MCF 10A (cell line): Measurements from ENCODE around the gene IL22RA1. TPM values are rescaled to one million over a fixed set of nuclear protein-coding genes. Genes with fewer than 3 reads are reported as not detected.

Experiments used
- BruUV-seq: library from RNA; stranded (reverse); fragments of 400-500 nt; replicated peaks from 2 replicates; lab custom pipeline; 2021; lab: Mats Ljungman, UMichigan
- CTCF ChIA-PET: fragments of 300-600 bp; sonication (Branson Sonifier 250); formaldehyde crosslinking; extraction: SDS; loops from one replicate; lab custom pipeline; 2021; ENCODE audit warnings: antibody characterized with exemption, inconsistent platforms; lab: Yijun Ruan, JAX
- POLR2A ChIA-PET: fragments of 300-600, 350-650 bp; sonication (Branson Sonifier 250); formaldehyde crosslinking; extraction: SDS; loops from one replicate; lab custom pipeline; 2020; ENCODE audit warnings: antibody characterized with exemption, inconsistent platforms; lab: Yijun Ruan, JAX
- DNase-seq: peaks from one replicate; pipeline ENCODE4 v3.0.0-alpha.2; 2018; ENCODE audit not compliant: unreplicated experiment
- H3K27ac Mint-ChIP-seq: one replicate; pipeline ENCODE4 v1.8.0; 2022; ENCODE audit warnings: mild to moderate bottlenecking, low read depth, mixed read lengths; ENCODE audit not compliant: unreplicated experiment
- H3K27me3 Mint-ChIP-seq: one replicate; pipeline ENCODE4 v1.8.0; 2022; ENCODE audit warnings: mixed read lengths; ENCODE audit not compliant: insufficient read depth, unreplicated experiment
- H3K36me3 Mint-ChIP-seq: one replicate; pipeline ENCODE4 v1.8.0; 2022; ENCODE audit warnings: mild to moderate bottlenecking, moderate library complexity, mixed read lengths; ENCODE audit not compliant: insufficient read depth, unreplicated experiment
- H3K4me1 Mint-ChIP-seq: one replicate; pipeline ENCODE4 v1.8.0; 2022; ENCODE audit warnings: mixed read lengths; ENCODE audit not compliant: insufficient read depth, unreplicated experiment
- H3K4me3 Mint-ChIP-seq: one replicate; pipeline ENCODE4 v1.8.0; 2022; ENCODE audit warnings: mild to moderate bottlenecking, moderate library complexity, mixed read lengths; ENCODE audit not compliant: unreplicated experiment
- H3K9me3 Mint-ChIP-seq: one replicate; pipeline ENCODE4 v1.8.0; 2022; ENCODE audit warnings: mixed read lengths; ENCODE audit not compliant: unreplicated experiment
- intact Hi-C: fragments of 100-400 bp; cut with micrococcal nuclease; formaldehyde crosslinking; loops from 2 replicates; pipeline ENCODE4 v1.14.1; 2022
- total RNA-seq: library from RNA; stranded (reverse); gene quantifications from 2 replicates; pipeline ENCODE4 v1.2.3, GENCODE V29; 2022
- TF ChIP-seq, protein P1 (sequence below): fragments of 200-600 bp; IDR thresholded peaks from one replicate; pipeline ENCODE4 v1.8.0; 2022; ENCODE audit warnings: antibody characterized with exemption, mild to moderate bottlenecking; ENCODE audit not compliant: unreplicated experiment

The IL22RA1 gene
- total RNA-seq, 1 experiment from 2014 or later, result not detected

DNA sequence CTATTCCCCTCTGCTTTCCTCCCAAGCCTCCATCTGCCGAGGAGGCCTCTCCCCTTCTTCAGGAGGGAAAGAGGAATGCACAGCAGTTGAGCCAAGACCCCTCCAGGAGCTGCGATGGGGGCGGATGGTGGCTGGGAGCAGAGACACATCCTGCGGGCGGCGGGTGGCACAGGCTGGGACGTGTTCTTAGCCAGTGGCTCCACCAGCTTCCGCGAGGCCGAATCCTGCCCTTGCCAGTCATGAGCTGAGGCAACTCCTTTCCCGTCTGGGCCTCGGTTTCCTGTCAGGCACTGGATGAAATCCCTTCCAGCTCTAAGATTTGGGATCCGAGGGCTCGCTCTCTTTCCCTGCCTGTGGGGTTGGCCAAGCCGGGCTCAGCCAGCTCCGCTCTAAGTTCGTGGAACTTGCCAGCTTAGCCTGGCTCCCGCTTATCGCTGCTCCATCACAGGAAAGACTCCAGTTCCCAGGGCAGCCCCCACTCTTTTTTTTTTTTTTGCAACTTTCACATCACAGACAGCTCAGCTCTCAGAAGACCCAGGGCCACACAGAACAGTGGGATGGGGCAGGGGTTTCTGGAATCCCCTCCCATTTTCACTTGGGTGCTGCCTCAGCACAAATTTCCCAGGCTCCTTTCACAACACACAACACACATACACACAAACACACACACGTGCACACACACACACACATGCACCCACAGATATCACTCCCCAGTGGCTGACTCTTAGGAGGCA, 31.5 kb downstream of the IL22RA1 start:
- Mint-ChIP-seq H3K4me3 (no peak overlapping the region), H3K4me1 (peaks cover 21% of the 10 kb centered on the region), H3K27me3 (no peaks in the 10 kb centered on the region), H3K36me3 (no peaks in the 10 kb centered on the region), H3K9me3 (no peaks in the 10 kb centered on the region), H3K27ac (no peak overlapping the region)
- BruUV-seq, result no TSS peak
- no peak for DNase-seq
- intact Hi-C loops, result loop anchor here (10.0 kb wide), 1 partner anchor 157 kb away; the partner anchor contains the start of gene PNRC2
- POLR2A ChIA-PET, result interaction anchor here (1.7 kb wide), 1 partner anchor 39 kb away, joined by 4 read pairs; no protein-coding TSS in a partner anchor
- CTCF ChIA-PET, result interaction anchor here (0.8 to 4.7 kb wide), 9 partner anchors 9 to 274 kb away, joined by 3 to 37 read pairs (median 4); no protein-coding TSS in a partner anchor
- TF ChIP-seq, protein P1, sequence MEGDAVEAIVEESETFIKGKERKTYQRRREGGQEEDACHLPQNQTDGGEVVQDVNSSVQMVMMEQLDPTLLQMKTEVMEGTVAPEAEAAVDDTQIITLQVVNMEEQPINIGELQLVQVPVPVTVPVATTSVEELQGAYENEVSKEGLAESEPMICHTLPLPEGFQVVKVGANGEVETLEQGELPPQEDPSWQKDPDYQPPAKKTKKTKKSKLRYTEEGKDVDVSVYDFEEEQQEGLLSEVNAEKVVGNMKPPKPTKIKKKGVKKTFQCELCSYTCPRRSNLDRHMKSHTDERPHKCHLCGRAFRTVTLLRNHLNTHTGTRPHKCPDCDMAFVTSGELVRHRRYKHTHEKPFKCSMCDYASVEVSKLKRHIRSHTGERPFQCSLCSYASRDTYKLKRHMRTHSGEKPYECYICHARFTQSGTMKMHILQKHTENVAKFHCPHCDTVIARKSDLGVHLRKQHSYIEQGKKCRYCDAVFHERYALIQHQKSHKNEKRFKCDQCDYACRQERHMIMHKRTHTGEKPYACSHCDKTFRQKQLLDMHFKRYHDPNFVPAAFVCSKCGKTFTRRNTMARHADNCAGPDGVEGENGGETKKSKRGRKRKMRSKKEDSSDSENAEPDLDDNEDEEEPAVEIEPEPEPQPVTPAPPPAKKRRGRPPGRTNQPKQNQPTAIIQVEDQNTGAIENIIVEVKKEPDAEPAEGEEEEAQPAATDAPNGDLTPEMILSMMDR, result no peak

DNA sequence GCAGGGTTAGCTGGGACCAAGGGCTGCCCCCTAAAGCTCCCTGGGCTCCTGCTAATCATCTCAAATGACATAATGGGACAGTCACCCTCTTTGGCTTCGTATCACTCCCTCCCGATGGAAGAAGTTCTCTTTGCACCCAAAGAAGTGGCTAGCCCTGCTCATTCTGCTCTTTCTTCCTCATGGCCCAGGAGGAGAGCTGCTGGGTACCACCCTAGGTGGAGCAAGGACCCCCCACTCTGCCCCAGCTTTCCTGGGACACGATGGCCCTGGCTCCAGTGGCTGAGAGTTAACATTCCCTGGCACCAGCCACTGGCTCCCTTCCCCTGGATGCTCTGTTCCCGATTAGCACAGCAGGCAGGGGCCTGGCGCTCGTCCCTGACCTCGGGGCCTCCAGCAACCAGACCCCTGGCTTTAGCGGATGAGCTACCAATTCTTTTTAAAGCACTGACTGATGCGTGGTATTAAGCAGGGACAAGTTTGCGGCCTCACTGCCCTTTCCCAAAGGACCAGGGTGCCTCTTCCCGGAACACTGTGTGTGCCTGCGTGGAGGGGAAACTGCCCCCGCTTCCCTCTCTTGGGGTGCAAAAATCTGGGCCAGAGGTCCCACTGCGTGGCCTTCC, 32.2 kb downstream of the IL22RA1 start:
- no peak overlapping the region for H3K27ac Mint-ChIP-seq
- H3K36me3 Mint-ChIP-seq, result no peaks in the 10 kb centered on the region
- no peak overlapping the region for H3K4me3 Mint-ChIP-seq
- H3K27me3 Mint-ChIP-seq, result no peaks in the 10 kb centered on the region
- CTCF ChIA-PET, result interaction anchor here (0.6 to 4.7 kb wide), 5 partner anchors 9 to 91 kb away, joined by 3 to 37 read pairs (median 3); no protein-coding TSS in a partner anchor
- POLR2A ChIA-PET, result no interaction called here
- peaks cover 21% of the 10 kb centered on the region for H3K4me1 Mint-ChIP-seq
- TF ChIP-seq, protein P1, result no peak
- intact Hi-C loops, result loop anchor here (10.0 kb wide), 1 partner anchor 156 kb away; the partner anchor contains the start of gene PNRC2
- H3K9me3 Mint-ChIP-seq, result no peaks in the 10 kb centered on the region
- no peak for DNase-seq
- BruUV-seq, result no TSS peak

DNA sequence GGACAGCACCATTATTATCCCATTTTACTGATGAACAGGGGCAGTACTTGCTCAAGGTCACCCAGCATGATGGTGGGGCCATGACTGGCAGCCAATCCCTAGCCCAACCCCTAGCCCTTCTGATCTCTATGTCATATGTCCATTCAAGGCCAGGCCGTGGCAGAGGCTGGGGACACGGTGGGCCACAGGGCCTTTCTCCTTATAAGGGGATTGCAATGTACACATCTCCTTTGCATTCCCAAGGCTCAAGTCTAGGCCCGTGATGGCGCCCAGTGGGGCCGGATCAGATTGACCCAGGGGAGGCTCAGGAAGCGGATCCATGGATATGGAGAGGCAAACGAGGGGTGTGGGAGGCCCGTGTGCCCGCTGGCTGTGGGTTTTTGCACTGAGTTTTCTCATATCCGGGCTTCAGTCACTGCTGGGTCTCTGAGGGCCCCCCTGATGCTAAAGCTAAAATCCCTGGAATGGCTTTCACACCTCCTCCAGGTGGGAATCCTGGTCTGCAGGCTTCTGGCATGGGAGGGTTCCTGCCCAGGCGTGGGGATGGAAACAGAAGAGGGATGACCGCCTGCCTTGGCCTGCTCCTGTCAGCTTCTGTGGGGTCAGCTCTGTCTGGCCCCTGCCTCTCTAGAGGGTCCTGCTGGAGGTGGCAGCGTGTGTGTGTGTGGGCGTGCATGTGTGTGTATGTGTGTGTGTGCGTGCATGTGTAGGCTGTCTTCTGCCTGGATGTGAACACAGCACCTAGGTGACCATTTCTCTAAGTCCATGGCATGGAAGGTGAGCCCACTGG, 33.1 kb downstream of the IL22RA1 start:
- ChIA-PET POLR2A (interaction anchor here (1.7 to 1.8 kb wide), 2 partner anchors 8 to 10 kb away, joined by 7 to 9 read pairs; no protein-coding TSS in a partner anchor), CTCF (interaction anchor here (0.6 to 1.9 kb wide), 3 partner anchors 8 to 92 kb away, joined by 3 to 6 read pairs (median 3); no protein-coding TSS in a partner anchor)

More for the DNA sequence above, 33.1 kb downstream of the IL22RA1 start:
- intact Hi-C loops, result loop anchor here (10.0 kb wide), 1 partner anchor 155 kb away; the partner anchor contains the start of gene PNRC2
- Mint-ChIP-seq H3K4me1 (peaks cover 21% of the 10 kb centered on the region), H3K9me3 (no peaks in the 10 kb centered on the region), H3K4me3 (no peak overlapping the region), H3K36me3 (no peaks in the 10 kb centered on the region), H3K27ac (peak overlapping the region; percentile 84), H3K27me3 (no peaks in the 10 kb centered on the region)
- BruUV-seq, result no TSS peak
- DNase-seq, result no peak
- TF ChIP-seq, protein P1, result no peak
